K562 (cell line): Measurements from ENCODE around the gene DUS3L.

ENCODE experiments used
- DPF2 ChIP-seq: fragments of 450-650 bp; IDR thresholded peaks from 2 replicates; pipeline ENCODE4 v1.6.1; 2016
- PHF8 ChIP-seq: fragments of 200-600 bp; sonication (generic); IDR thresholded peaks from 2 replicates; pipeline ENCODE4 v1.6.1; 2012; ENCODE audit warnings: mixed run types, mild to moderate bottlenecking, inconsistent platforms, low read length, moderate library complexity, borderline replicate concordance
- USF2 ChIP-seq: sonication (generic); formaldehyde crosslinking; IDR thresholded peaks from 2 replicates; pipeline ENCODE4 v1.5.0; 2020; ENCODE audit warnings: missing genetic modification reagents
- ZKSCAN1 ChIP-seq: fragments of 150-350 bp; IDR thresholded peaks from 2 replicates; pipeline ENCODE4 v1.6.1; 2016; ENCODE audit warnings: low read depth, low read length
- TF ChIP-seq, protein P1 (sequence below): fragments of 450-650 bp; IDR thresholded peaks from 2 replicates; pipeline ENCODE4 v1.6.1; 2016; ENCODE audit warnings: low read depth, mild to moderate bottlenecking, moderate library complexity
- TF ChIP-seq, protein P2 (sequence below), 3 experiments: IDR thresholded peaks in 2 of 3; conservative IDR thresholded peaks in 1 of 3; 2 replicates each; pipeline ENCODE4 v1.5.1; 2011 to 2012; ENCODE audit warnings: low read length in 3 of 3, mild to moderate bottlenecking in 3 of 3, control low read depth in 2 of 3, improper control_type of control experiment in 1 of 3, inconsistent platforms in 1 of 3, low read depth in 1 of 3, mixed read lengths in 1 of 3, moderate library complexity in 1 of 3; ENCODE audit not compliant: insufficient read depth in 2 of 3

DNA sequence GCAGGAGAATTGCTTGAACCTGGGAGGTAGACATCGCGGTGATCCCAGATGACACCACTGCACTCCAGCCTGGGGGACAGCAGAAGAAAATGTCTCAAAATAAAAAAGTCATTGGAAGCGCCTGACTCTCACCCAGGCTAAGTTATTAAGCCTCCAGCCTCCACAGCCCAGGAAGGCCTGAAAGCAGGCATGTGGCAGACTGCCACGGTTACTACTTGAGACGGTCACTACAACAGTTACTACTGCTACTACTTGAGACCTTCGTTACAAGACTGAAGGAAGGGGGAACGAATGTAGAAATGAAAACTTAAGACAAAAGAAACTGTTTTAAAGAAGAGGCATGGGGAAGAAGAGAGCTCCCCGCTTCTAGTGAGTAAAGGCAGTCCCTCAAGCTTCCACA lies 16.0 kb downstream of the DUS3L start:
- TF ChIP-seq ZKSCAN1 (no peak), DPF2 (no peak), USF2 (CRISPR knock-in tag) (no peak), PHF8 (no peak)
- TF ChIP-seq, protein P1, sequence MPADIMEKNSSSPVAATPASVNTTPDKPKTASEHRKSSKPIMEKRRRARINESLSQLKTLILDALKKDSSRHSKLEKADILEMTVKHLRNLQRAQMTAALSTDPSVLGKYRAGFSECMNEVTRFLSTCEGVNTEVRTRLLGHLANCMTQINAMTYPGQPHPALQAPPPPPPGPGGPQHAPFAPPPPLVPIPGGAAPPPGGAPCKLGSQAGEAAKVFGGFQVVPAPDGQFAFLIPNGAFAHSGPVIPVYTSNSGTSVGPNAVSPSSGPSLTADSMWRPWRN = no peak
- TF ChIP-seq, protein P2, sequence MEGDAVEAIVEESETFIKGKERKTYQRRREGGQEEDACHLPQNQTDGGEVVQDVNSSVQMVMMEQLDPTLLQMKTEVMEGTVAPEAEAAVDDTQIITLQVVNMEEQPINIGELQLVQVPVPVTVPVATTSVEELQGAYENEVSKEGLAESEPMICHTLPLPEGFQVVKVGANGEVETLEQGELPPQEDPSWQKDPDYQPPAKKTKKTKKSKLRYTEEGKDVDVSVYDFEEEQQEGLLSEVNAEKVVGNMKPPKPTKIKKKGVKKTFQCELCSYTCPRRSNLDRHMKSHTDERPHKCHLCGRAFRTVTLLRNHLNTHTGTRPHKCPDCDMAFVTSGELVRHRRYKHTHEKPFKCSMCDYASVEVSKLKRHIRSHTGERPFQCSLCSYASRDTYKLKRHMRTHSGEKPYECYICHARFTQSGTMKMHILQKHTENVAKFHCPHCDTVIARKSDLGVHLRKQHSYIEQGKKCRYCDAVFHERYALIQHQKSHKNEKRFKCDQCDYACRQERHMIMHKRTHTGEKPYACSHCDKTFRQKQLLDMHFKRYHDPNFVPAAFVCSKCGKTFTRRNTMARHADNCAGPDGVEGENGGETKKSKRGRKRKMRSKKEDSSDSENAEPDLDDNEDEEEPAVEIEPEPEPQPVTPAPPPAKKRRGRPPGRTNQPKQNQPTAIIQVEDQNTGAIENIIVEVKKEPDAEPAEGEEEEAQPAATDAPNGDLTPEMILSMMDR (IDR thresholded peaks at IDR 0.05 in 2 of 3, conservative IDR thresholded peaks at IDR 0.05 in 1 of 3; ENCODE audit: insufficient read depth in 2 of 3, low read depth in 1 of 3, low read length in 3 of 3) = no peak
